ENCODE results near the gene POU2F1.

POU2F1 gene

DNA sequence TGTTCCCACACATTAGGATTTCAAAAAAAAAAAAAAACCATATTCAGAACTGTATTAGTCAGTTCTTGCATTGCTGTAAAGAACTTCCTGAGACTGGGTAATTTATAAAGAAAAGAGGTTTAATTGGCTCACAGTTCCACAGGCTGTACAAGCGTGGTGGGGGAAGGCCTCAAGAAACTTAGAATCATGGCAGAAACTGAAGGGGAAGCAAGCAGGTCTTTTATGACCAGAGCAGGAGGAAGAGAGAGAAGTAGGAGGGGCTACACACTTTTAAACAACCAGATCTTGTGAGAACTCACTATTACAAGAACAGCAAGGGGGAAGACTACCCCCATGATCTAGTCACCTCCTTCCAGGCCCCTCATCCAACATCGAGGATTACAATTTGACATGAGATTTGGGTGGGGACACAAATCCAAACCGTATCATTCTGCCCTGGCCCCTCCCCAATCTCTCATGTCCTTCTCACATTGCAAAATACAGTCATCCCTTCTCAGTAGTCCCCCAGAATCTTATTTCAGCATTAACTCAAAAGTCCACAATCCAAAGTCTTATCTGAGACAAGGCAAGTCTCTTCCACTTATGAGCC lies 51.8 kb downstream of the POU2F1 start:
- DNase-seq (ENCODE audit: low read depth), result no peak

DNA sequence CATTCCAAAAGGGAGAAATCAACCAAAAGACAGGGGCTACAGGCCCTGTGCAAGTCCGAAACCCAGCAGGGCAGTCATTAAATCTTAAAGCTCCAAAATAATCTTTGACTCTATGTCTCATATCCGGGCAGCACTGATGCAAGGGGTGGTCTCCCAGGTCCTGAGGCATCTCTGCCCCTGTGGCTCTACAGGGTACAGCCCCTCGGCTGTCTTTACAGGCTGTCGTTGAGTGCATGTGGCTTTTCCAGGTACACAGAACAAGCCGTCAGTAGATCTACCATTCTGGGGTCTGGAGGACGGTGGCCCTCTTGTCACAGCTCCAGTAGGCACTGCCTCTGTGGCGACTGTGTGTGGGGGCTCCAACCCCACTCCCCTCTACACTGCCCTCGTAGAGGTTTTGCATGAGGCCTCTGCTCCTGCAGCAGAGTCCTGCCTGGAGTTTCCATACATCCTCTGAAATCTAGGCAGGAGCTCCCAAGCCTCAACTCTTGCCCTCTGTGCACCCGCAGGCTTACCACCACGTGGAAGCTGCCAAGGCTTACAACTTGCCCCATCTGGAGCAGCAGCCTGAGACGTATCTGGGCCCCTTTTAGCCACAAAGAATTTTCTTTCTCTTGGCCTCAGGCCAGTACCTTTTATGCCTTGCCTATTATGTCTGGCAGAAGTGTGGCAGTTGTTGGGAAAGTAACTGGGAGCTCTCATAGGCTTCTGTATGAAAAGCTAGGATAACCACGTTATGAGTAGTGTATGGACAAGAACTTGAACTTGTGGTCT lies 52.5 kb downstream of the POU2F1 start:
- no peak for DNase-seq (ENCODE audit: low read depth)

DNA sequence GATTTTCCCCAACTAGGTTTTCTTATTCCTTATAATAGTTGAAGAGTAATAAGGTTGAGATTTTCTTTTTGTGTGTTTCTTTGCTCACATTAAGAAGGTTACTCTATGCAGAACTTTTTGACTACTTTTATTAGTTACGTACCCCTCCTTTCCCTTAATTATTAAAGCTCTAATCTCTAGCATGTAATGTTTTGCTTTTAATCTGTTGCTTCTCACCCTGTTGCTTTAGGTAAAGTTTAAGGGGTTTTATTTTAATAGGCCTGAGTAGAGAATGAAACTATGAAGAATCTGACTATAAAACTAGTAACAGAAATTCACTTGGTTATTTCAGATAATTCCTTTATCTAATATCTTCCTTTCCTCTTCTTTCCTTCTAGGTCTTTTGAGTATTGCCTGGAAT lies 53.4 kb downstream of the POU2F1 start:
- no peak for DNase-seq (ENCODE audit: low read depth)

DNA sequence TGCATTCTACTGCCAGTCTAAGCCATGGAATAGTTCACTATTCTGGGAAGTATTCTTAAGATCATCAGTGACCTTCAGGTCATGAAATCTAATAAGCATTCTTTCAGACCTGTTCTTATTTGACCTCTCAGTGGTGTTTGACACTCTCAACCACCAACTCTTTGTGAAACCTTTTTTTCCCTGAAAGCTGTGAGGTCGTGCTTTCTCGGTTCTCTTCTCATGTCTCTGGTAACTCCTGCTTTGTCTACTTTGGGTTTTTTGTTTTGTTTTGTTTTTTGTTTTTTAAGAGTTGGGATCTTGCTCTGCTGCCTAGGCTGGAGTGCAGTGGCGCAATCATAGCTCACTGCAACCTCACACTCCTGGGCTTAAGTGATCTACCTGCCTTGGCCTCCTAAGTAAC lies 56.3 kb downstream of the POU2F1 start:
- no peak for DNase-seq (ENCODE audit: low read depth)

DNA sequence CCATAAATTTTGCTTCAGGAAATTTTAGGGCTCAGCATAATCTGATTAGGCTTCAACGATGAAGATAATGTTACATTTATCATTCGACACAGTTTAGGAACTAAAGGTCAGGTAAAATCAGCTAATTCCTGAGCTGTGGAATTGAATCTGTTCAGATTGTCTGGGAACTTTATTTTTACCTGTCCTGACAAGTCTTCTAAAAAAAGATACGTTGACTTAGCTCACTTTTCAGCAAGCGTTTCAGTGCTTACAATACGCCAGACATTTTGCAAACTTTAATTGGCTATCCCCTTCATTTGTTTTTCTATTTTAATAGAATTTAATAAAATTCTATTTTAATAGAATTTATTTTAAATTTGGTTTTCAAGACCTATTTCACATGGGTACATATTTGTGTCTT lies 57.8 kb downstream of the POU2F1 start:
- no peak for DNase-seq (ENCODE audit: low read depth)

GRCh38 chr1:167280912-167281311 lies 60.2 kb downstream of the POU2F1 start:
- DNase-seq (ENCODE audit: low read depth), result no peak

DNA sequence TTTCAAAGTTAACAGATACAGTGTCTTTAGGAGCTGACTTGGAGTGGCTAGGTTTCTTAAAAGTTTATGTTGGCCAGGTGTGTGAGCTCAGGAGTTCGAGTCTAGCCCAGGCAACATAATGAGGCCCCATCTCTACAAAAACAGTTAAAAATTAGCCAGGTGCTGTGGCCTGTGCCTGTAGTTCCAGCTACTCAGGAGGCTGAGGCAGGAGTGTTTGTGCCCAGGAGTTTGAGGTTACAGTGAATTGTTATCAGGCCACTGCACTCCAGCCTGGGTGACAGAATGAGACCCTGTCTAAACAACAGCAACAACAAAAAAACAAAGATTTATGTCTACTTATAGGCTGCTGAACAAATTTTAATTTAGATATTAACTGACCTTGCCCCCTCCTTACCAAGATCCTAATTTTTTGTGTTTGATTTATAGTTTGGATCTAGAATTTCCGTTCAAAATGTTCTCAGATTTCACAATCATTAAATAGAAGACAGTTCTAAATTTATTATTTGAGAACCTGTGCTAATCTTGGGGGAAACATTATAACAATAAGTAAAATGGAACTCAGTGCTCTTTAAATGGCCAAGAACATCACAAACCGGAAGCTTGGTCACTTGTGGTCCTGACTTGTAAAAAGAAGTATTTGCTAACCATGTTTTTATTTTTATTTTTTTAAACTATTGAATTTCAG lies 67.8 kb downstream of the POU2F1 start:
- no peak for DNase-seq (ENCODE audit: low read depth)

- DNase-seq (ENCODE audit: low read depth), result no peak
Observed at GRCh38 chr1:167289075-167289442, 68.4 kb downstream of the POU2F1 start.

DNA sequence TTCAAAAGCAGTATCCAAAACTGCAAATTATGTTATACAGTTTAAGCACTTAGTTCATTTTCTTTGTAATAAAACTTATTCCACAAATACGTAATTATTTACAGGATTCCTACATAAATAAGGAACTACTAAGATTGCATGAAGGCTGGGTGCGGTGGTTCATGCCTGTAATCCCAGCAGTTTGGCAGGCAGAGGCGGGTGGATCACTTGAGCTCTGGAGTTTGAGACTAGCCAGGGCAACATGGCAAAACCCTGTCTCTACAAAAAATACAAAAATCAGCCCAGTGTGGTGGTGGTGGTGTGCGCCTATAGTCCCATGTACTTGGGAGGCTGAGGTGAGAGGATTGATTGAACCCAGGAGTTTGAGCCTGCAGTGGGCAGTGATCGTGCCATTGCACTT lies 69.3 kb downstream of the POU2F1 start:
- no peak for DNase-seq (ENCODE audit: low read depth)

DNA sequence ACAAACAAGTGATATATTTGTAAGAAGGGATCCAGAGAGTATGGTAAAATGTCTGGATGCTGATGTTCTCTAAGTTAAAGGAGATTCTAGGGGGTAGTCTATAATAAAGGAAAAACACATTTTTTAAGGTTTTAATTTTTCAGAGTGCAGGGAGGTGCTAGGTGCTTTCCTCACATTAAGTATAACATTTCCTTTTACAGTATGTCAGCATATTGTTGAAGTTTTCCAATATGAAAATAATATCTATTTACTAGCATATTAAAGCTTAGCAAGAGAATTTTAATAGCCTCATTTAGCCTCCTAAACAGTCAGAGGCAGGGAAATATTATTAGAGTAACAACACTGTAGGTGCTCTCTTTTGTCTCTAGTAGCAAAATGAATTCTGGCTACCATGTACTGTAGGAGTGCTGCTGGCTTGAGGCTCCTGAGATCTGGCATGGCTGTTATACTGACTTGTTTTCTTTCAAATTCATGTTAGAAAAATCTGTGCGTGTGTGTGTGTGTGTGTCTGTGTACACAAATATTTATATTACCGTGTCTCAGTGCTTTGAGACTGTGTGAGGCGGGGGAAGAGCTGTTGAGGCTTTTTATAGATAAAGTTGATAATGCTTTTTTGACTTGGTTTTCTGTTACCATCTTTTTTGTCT lies 71.0 kb downstream of the POU2F1 start:
- DNase-seq (ENCODE audit: low read depth), result no peak

GRCh38 chr1:167292216-167292615 lies 71.5 kb downstream of the POU2F1 start:
- no peak for DNase-seq (ENCODE audit: low read depth)

DNA sequence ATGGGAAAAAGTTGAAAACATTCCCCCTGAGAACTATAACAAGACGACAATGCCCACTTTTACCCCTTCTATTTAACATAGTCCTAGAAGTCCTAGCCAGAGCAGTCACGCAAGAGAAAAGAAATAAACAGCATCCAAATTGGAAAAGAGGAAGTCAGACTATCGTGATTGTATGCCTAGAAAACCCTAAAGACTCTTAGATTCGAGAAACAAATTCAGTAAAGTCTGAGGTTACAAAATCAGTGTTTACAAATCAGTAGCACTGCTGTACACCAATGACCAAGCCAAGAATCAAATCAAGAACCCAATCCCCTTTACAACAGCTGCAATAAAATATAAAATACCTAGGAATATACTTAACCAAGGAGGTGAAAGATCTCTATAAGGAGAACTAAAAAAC lies 72.4 kb downstream of the POU2F1 start:
- DNase-seq (ENCODE audit: low read depth), result no peak

DNA sequence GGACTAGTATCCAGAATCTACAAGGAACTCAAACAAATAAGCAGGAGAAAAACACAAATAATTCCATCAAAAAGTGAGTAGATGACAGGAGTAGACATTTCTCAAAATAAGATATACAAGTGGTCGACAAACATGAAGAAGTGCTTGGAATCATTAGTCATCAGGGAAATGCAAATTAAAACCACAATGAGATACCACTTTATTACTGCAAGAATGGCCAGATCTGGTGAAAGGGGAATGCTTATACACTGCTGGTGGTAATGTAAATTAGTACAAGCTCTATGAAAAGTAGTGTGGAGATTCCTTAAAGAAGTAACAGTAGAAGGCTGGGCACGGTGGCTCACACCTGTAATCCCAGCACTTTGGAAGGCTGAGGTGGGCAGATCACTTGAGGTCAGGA lies 73.8 kb downstream of the POU2F1 start:
- no peak for DNase-seq (ENCODE audit: low read depth)

DNA sequence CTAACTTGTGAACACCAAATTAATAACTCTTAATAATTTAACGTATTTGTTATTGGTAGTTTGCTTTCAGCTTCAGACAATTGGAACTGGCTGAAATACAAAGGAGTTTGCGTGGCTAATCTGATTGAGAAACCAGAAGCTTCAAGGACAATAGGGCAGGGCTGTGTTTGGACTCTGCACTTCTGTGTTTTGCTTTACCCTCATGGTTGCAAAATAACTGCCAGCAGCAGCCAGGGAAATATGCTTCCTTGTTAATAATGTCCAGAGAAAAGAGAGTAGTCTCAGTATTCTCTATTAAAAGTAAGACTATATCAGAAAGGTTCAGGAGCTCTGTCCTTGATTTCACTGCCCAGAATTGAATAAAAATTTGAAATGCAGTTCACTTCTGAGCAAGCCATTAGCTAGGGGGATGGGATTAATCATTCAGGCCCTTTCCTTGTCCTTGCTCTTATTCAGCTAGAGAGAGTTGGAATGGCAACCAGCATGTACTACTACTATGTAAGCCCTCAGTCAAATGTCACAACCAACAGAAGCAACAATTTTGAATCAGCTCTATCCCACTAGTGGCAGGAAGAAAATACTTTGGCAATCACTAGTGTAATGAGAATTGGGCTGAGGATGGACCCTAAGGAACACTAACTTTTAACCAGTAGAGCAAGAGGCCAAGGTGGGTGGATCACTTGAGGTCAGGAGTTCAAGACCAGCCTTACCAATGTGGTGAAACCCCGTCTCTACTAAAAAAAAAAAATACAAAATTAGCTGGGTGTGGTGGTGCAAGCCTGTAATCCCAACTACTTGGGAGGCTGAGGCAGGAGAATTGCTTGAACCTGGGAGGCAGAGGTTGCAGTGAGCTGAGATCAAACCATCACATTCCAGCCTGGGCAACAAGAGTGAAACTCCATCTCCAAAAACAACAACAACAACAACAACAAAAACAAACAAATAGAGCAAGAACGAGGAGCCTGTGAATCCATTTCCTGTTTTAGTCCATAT lies 76.8 kb downstream of the POU2F1 start:
- DNase-seq (ENCODE audit: low read depth), result no peak

DNA sequence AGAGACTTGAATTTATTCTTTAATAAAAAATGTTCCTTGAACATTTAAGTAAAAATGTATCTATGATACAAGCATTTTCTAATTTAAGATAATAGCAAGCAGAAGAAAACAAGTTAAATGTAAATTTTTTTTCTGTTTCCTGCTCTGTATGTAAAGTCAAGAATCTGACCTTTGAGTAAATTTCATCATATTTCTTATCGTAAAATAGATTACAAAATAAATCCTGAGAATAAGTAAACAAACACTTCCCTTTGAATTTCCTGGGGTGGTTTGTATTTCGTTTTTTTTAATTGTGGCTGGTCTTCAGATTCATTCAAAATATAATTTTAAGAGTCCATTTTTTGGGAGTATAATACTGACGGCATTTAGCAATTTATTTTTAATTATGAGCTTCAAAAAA lies 77.6 kb downstream of the POU2F1 start:
- DNase-seq (ENCODE audit: low read depth), result no peak

GRCh38 chr1:167301355-167301754 lies 80.7 kb downstream of the POU2F1 start:
- no peak for DNase-seq (ENCODE audit: low read depth)

- DNase-seq (ENCODE audit: low read depth), result no peak
Observed at GRCh38 chr1:167304165-167304564, 83.5 kb downstream of the POU2F1 start.

DNA sequence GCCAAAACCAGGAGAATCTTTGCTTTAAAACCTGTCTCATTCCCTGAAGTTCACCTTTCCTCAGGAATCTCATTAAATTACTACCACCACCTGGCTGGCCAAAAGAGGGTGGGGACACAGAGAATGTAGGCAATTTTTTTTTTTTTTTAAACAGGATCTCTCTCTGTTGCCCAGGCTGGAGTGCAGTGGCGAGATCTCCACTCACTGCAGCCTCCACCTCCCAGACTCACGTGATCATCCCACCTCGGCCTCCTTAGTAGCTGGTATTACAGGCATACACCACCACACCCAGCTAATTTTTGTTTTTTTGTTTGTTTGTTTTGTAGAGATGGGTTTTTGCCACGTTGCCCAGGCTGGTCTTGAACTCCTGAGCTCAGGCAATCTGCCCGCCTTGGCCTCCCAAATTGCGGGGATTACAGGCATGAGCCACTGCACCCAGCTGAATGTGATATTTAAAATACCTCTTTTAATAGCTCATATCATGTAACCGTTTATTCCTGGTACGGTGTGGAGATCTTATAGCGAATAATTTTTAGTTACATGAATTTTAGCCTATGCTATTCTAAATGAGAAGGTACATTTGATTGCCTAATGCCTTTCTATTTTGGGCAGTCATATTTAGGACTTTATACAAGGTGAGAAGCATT lies 84.5 kb downstream of the POU2F1 start:
- no peak for DNase-seq (ENCODE audit: low read depth)

GRCh38 chr1:167305706-167306277 lies 85.1 kb downstream of the POU2F1 start:
- no peak for DNase-seq (ENCODE audit: low read depth)

DNA sequence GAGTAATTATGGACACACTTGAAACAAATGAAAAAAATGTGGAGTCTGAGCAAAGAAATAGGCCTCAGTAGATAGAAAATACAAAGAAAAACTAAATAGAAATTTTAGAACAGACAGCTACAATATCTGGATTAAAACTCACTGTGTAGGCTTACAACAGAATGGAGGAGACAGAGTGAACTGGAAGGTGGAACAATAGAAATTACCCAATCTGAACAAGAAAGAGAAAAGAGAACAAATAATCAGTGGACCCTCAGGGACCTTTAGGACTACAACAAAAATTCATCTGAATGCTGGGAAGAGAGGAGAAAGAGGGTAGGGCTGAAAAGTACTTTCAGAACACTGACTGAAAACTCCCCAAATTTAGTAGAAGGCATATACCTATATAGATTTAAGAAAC lies 90.0 kb downstream of the POU2F1 start:
- no peak for DNase-seq (ENCODE audit: low read depth)

GRCh38 chr1:167312871-167313270 lies 92.2 kb downstream of the POU2F1 start:
- DNase-seq (ENCODE audit: low read depth), result no peak

Data from stimulated activated CD4-positive, alpha-beta T cell treated with anti-CD3 and anti-CD28 coated beads, Interleukin-2, amount 100 ng/mL, for 4 hours (primary cell).